BLaER1 treated with 17β-estradiol and CSF1 and Interleukin-3, amounts not matched to agents 10 nM and 100 nM (cell line): ENCODE data around the gene CREB3L2.

Source experiments
- H3K27ac ChIP-seq, 11 experiments: shearing (Covaris generic); formaldehyde crosslinking; 2 replicates each; pipeline ENCODE4 v1.8.1; 2022
- H3K27me3 ChIP-seq, 11 experiments: shearing (Covaris generic); formaldehyde crosslinking; 2 replicates each; pipeline ENCODE4 v1.8.1; 2022
- H3K36me3 ChIP-seq, 11 experiments: shearing (Covaris generic); formaldehyde crosslinking; 2 replicates each; pipeline ENCODE4 v1.8.1; 2022
- H3K4me1 ChIP-seq, 10 experiments: shearing (Covaris generic); formaldehyde crosslinking; 2 replicates each; pipeline ENCODE4 v1.8.1; 2022
- H3K4me2 ChIP-seq, 11 experiments: shearing (Covaris generic); formaldehyde crosslinking; 2 replicates each; pipeline ENCODE4 v1.8.1; 2022
- H3K4me3 ChIP-seq, 10 experiments: shearing (Covaris generic); formaldehyde crosslinking; 2 replicates each; pipeline ENCODE4 v1.8.1; 2022
- H3K9ac ChIP-seq, 11 experiments: shearing (Covaris generic); formaldehyde crosslinking; 2 replicates each; pipeline ENCODE4 v1.8.1; 2022
- H3K9me3 ChIP-seq, 11 experiments: shearing (Covaris generic); formaldehyde crosslinking; replicated peaks in 1 of 11; 2 replicates each; pipeline ENCODE4 v1.8.1; 2022
- H4K20me1 ChIP-seq, 11 experiments: shearing (Covaris generic); formaldehyde crosslinking; 2 replicates each; pipeline ENCODE4 v1.8.1; 2022
- Cebpa-rat ChIP-seq, 11 experiments: shearing (Covaris generic); IDR thresholded peaks; 2 replicates each; pipeline ENCODE4 v1.8.1; 2022

The CREB3L2 gene

DNA sequence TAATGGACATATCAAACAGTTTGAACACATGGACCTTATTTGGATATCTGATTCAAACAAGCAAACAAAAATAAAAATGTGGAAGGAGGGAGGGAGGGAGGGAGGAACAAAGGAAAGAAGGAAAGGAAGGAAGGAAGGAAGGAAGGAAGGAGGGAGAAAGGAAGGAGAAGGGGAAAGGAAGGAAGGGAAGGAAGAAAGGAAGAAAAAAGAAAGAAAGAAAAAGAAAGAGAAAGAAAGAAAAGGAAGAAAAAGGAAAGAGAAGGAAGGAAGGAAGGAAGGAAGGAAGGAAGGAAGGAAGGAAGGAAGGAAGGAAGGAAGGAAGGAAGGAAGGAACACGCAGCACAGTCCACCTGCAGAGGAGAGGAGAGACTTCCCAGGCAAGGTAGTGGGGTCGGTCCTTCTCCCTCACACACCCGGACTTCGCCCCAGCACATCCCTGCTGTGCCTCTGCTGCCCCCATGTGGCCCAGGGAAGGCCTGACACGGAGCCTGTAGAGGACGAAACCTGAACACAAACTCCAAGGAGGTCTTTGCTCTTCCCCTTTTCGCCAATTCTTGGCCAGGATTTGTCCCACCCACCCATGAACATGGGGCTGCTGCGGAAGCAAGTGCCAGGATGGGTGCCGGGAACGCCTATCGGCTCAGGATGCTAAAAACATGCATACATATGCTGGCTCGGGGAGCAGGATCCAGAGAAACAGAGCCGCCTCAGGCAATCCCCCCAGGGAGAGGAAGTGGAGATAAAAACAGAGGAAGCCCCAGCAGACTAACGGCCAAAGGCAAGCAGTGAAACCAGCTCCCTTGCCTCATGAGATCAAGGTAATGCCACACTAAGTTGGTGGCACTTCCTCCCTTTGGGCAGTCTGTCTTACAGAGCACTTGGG, 102.8 kb downstream of the CREB3L2 start:
- no peaks in the 10 kb centered on the region for H4K20me1 ChIP-seq
- H3K27ac ChIP-seq = peak overlapping the region in 10 of 11 experiments; percentile 47 to 84 (median 72); a peak in 21 of 22 replicates
- H3K9ac ChIP-seq = peak overlapping the region; percentile 34 to 79 (median 71); a peak in 21 of 22 replicates
- no peaks in the 10 kb centered on the region for H3K27me3 ChIP-seq
- H3K4me2 ChIP-seq = peak overlapping the region; percentile 69 to 91 (median 81)
- TF ChIP-seq Cebpa-rat (IDR thresholded peaks at IDR 0.05) = no peak
- peaks cover 0 to 4% (median 0%) of the 10 kb centered on the region in 11 experiments; a peak in 3 of 22 replicates for H3K9me3 ChIP-seq
- peaks cover 4 to 41% (median 19%) of the 10 kb centered on the region in 11 experiments; a peak in 18 of 22 replicates for H3K36me3 ChIP-seq
- H3K4me1 ChIP-seq = peaks cover 55 to 64% (median 58%) of the 10 kb centered on the region in 10 experiments
- peak overlapping the region; percentile 29 to 64 (median 53); a peak in 19 of 20 replicates for H3K4me3 ChIP-seq

DNA sequence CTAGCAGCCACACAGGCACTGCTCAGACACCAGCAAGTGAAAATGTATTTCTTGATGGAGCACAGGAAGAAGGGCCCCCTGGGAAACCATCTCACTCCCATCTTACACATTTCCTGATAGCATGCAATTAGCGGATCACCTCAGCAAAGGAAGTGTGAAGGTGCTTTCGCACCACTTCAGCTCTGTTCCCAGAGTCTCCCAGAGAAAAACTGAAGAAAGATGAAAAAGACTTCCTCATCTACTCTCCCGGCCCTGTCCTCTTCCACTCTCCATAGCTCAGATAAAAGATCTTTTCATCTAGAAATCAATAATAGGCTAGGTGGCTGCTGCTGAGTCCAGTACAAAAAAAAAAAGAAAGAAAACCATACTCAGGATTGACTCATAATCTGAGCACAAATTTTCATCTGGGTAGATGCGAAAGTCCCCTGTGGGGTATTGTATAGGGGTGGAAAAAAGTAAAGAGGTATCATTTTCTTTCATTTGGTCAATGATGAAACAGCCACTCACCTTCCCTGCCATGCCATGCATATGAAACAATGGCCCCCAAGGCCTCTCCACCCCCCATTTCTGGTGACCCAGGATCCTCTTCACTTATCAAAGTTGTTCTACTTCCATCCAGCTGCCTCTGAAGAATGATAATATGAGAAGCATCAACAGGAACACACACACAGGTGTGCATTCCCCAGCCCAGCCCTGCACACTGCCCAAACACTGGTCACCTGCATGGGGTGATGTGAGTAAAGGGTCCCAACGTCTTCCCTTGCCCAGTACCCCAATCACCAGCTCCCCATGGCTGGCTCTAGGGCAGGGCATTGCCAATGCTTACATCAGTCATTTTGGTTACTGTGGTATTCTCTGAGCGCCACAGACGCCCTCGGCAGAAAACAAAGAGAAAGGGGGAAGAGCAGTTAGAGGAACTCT, 106.3 kb downstream of the CREB3L2 start:
- no peak for TF ChIP-seq Cebpa-rat (IDR thresholded peaks at IDR 0.05)
- Histone ChIP-seq H4K20me1 (no peaks in the 10 kb centered on the region; a peak in 1 of 22 replicates), H3K4me1 (peaks cover 74 to 95% (median 88%) of the 10 kb centered on the region in 10 experiments), H3K4me2 (peak overlapping the region; percentile 66 to 91 (median 76)), H3K36me3 (peaks cover 0 to 30% (median 12%) of the 10 kb centered on the region in 11 experiments; a peak in 15 of 22 replicates), H3K4me3 (0 out of 20 replicates have a peak overlapping the region, but pooled peaks of 1 of the 10 experiments have one; percentile 3), H3K27me3 (no peaks in the 10 kb centered on the region), H3K27ac (peak overlapping the region; percentile 32 to 78 (median 55); a peak in 21 of 22 replicates), H3K9me3 (peaks cover 0 to 9% (median 0%) of the 10 kb centered on the region in 11 experiments; a peak in 3 of 22 replicates), H3K9ac (peak overlapping the region in 6 of 11 experiments; percentile 9 to 49 (median 23); a peak in 9 of 22 replicates)

DNA sequence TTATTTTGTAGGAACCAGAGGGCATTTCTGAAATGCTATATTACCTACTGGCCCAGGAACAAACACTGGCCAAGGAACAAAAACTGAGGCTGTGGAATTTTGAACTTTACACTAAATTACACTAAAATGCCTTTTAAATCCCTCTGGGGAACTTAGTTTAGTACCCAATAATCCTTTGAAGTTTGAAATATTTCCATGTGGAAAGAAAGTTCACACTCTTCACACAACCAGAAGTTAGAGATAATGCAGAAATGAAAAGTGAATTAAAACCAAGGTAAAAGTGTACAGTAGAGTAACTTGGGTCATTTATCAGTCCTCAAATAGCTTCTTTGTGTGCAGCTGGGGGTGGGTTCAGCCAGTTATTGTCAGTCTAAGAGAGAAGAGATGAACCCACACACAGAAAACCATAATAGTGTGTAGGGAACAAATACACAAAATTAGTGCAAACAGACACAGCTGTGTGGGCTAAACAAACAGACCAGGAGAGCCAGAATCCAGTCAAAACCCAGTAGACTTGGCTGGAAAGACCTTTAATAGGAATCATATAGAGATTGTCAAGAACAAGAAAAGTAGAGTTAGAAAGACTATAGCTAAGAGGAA, 108.6 kb downstream of the CREB3L2 start:
- Histone ChIP-seq H3K36me3 (peaks cover 0 to 22% (median 12%) of the 10 kb centered on the region in 11 experiments; a peak in 14 of 22 replicates), H3K4me2 (peak overlapping the region in 7 of 11 experiments; percentile 5 to 89 (median 76); a peak in 11 of 22 replicates), H3K27ac (peak overlapping the region in 5 of 11 experiments; percentile 38 to 78 (median 76); a peak in 11 of 22 replicates)

DNA sequence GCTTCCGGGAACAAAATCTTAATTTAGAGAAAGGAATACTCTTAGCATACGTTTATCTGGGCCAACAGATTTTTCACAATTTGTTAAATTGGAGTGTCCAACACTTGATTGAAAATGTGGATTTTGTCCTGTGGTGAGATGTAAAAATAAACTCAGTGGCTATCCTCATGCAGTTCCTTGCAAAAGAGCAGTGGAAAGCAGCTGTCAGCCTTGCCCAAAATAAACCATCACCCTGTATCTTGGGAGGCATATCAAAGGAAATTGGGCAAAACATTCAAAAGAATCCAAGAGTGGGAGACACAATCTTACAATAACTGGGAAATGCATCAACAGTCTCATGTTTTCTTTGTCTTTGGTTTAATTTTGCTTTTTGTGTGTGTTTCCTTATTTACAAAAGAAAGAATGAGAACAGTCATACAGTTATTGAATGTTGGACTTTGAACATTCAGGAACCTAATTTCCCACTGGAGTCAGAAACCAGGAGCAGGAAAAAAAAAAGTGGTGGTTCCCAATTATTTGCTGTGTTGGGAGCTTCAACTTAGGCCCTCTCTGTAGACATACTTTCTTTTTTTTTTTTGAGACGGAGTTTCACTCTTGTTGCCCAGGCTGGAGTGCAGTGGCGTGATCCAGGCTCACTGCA, 110.8 kb downstream of the CREB3L2 start:
- Histone ChIP-seq H3K9ac (peak overlapping the region in 10 of 11 experiments; percentile 29 to 63 (median 52); a peak in 17 of 22 replicates), H4K20me1 (no peaks in the 10 kb centered on the region; a peak in 1 of 22 replicates), H3K4me2 (peak overlapping the region; percentile 71 to 88 (median 79)), H3K27me3 (no peaks in the 10 kb centered on the region), H3K36me3 (peaks cover 0 to 28% (median 12%) of the 10 kb centered on the region in 11 experiments; a peak in 14 of 22 replicates), H3K4me3 (peak overlapping the region in 2 of 10 experiments; percentile 5 to 31; a peak in 4 of 20 replicates), H3K27ac (peak overlapping the region; percentile 45 to 78 (median 72)), H3K4me1 (peaks cover 80 to 97% (median 91%) of the 10 kb centered on the region in 10 experiments), H3K9me3 (peaks cover 0 to 9% (median 0%) of the 10 kb centered on the region in 11 experiments; a peak in 3 of 22 replicates)
- peak in 2 of 11 experiments; percentile 13 to 36; a peak in 1 of 22 replicates for TF ChIP-seq Cebpa-rat (IDR thresholded peaks at IDR 0.05)

More for the DNA sequence above, 108.6 kb downstream of the CREB3L2 start:
- H3K4me3 ChIP-seq = no peak overlapping the region
- no peaks in the 10 kb centered on the region for H3K27me3 ChIP-seq
- H4K20me1 ChIP-seq = no peaks in the 10 kb centered on the region; a peak in 1 of 22 replicates
- H3K9ac ChIP-seq = no peak overlapping the region
- no peak for TF ChIP-seq Cebpa-rat (IDR thresholded peaks at IDR 0.05)
- H3K9me3 ChIP-seq = peaks cover 0 to 9% (median 0%) of the 10 kb centered on the region in 11 experiments; a peak in 3 of 22 replicates
- H3K4me1 ChIP-seq = peaks cover 82 to 99% (median 92%) of the 10 kb centered on the region in 10 experiments

DNA sequence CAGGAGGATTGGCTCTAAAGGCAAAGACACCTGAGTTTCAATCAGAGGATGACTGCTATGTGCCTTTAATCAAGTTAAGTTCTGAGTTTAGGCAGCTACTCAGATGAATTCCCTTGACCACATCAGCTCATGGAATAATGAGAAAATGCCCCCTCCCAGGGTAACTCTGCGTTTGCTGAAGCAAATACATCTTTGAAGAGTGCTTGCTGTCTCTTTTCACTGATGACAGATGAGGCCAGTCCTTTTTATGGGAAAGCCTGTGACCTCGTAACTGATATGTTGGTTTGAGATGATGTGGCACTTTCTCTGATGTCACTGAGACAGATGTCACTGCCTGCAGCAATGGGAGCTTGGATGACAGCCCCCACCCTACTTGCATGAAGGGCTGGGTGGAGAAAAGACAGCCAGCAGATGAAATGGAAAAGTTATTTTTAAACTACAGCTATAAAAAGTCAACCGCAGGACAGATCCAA, 111.4 kb downstream of the CREB3L2 start:
- Histone ChIP-seq H4K20me1 (no peaks in the 10 kb centered on the region; a peak in 1 of 22 replicates), H3K9ac (peak overlapping the region in 9 of 11 experiments; percentile 35 to 63 (median 54); a peak in 18 of 22 replicates), H3K4me3 (peak overlapping the region in 4 of 10 experiments; percentile 0 to 31 (median 9); a peak in 4 of 20 replicates), H3K36me3 (peaks cover 0 to 28% (median 12%) of the 10 kb centered on the region in 11 experiments; a peak in 15 of 22 replicates), H3K4me1 (peaks cover 80 to 97% (median 91%) of the 10 kb centered on the region in 10 experiments), H3K27ac (peak overlapping the region; percentile 45 to 78 (median 72); a peak in 21 of 22 replicates), H3K4me2 (peak overlapping the region; percentile 71 to 88 (median 79)), H3K27me3 (no peaks in the 10 kb centered on the region), H3K9me3 (peaks cover 0 to 9% (median 0%) of the 10 kb centered on the region in 11 experiments; a peak in 3 of 22 replicates)
- TF ChIP-seq Cebpa-rat (IDR thresholded peaks at IDR 0.05) = no peak

DNA sequence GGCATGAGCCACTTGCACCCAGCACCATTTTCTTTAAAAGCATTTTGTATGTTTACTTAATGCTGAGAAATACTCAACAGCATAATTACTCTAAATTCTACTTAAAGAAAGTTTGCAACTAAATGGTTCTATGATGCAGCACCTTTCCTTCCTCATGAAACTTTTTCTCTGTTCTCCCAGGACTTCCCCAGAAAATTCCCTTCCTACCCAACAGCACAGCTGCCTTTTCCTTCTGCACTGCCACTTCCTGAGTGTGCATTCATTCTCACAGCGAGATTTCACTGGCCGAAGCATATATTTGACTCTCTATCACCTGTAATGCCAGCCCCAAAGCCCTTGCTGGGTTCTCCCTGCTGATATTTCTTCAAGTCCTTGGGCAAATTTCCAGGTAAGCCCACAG, 113.6 kb downstream of the CREB3L2 start:
- peaks cover 68 to 85% (median 79%) of the 10 kb centered on the region in 10 experiments for H3K4me1 ChIP-seq
- H4K20me1 ChIP-seq = no peaks in the 10 kb centered on the region; a peak in 1 of 22 replicates
- TF ChIP-seq Cebpa-rat (IDR thresholded peaks at IDR 0.05) = no peak
- H3K36me3 ChIP-seq = peaks cover 12 to 30% (median 20%) of the 10 kb centered on the region in 11 experiments; a peak in 21 of 22 replicates
- H3K4me2 ChIP-seq = peak overlapping the region; percentile 71 to 88 (median 79)
- H3K27ac ChIP-seq = peak overlapping the region in 8 of 11 experiments; percentile 13 to 78 (median 70); a peak in 8 of 22 replicates
- H3K9me3 ChIP-seq = no peaks in the 10 kb centered on the region
- peak overlapping the region in 1 of 10 experiments; percentile 14; a peak in 1 of 20 replicates for H3K4me3 ChIP-seq
- H3K27me3 ChIP-seq = no peaks in the 10 kb centered on the region
- H3K9ac ChIP-seq = 0 out of 22 replicates have a peak overlapping the region, but pooled peaks of 2 of the 11 experiments have one; percentile 14 to 39

DNA sequence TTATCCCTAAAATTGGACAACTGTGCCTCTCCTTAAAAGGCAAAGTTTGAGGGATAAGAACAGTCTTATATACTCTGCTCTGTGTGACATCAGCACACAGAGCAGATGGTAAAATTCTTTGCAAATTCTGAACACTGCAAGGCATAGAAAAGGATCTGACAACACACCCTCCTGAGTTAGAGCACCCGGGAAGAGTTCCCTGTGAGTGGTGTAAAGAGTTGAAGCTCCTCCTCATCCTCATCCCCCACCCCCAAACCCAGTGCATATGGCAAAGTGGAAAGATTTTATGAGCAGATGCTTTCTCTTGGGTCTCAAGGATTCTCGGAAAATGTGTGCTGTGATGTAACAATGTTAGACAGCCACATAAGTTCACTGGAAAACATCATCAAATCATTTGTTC, 115.1 kb downstream of the CREB3L2 start:
- Histone ChIP-seq H3K27ac (peak overlapping the region in 6 of 11 experiments; percentile 23 to 58 (median 28); a peak in 7 of 22 replicates), H4K20me1 (no peaks in the 10 kb centered on the region; a peak in 1 of 22 replicates), H3K36me3 (peaks cover 25 to 44% (median 35%) of the 10 kb centered on the region in 11 experiments), H3K9ac (peak overlapping the region in 2 of 11 experiments; percentile 0 to 49; a peak in 2 of 22 replicates), H3K9me3 (peaks cover 6 to 13% (median 11%) of the 10 kb centered on the region in 11 experiments), H3K27me3 (no peaks in the 10 kb centered on the region), H3K4me2 (peak overlapping the region; percentile 32 to 86 (median 55); a peak in 21 of 22 replicates), H3K4me1 (peaks cover 65 to 73% (median 69%) of the 10 kb centered on the region in 10 experiments), H3K4me3 (no peak overlapping the region)
- no peak for TF ChIP-seq Cebpa-rat (IDR thresholded peaks at IDR 0.05)
